OCI-LY3 (cell line): Measurements from ENCODE around the gene EPB41L4A.

Experiments used
- CTCF ChIP-seq: fragments of 200-600, 300-600 bp; sonication (generic); IDR thresholded peaks from 2 replicates; pipeline ENCODE4 v1.5.1; 2014; ENCODE audit warnings: antibody characterized with exemption, low read length, low read depth
- EZH2phosphoT487 ChIP-seq: fragments of 200-600 bp; shearing (Covaris generic); IDR thresholded peaks from 2 replicates; pipeline ENCODE4 v1.6.1; 2018; ENCODE audit warnings: antibody characterized with exemption, mixed run types, low read depth

GRCh38 chr5:112306956-112307355 lies 112.1 kb downstream of the EPB41L4A start:
- no peak for TF ChIP-seq CTCF
- TF ChIP-seq EZH2phosphoT487: no peak
